ENCODE data around the gene KIF13A.
"Not testable (repeated sequence)": the region's sequence is repeated elsewhere in the genome, so short reads cannot be mapped to it uniquely, and the experiment has no call there.

KIF13A gene

GRCh38 chr6:17870300-17871188 lies 116.9 kb downstream of the KIF13A start:
- H3K27ac Mint-ChIP-seq = no peak overlapping the region
- H3K4me1 Mint-ChIP-seq = no peaks in the 10 kb centered on the region
- DNase-seq (no peak), ATAC-seq (no peak)
- H3K9me3 Mint-ChIP-seq = no peaks in the 10 kb centered on the region
- peaks cover 59% of the 10 kb centered on the region for H3K27me3 Mint-ChIP-seq
- H3K4me3 Mint-ChIP-seq = no peak overlapping the region

- H3K4me3 Mint-ChIP-seq = no peak overlapping the region
- no peak for DNase-seq
- ATAC-seq = no peak
- H3K27me3 Mint-ChIP-seq = peaks cover 52% of the 10 kb centered on the region
- no peak overlapping the region for H3K27ac Mint-ChIP-seq
- no peaks in the 10 kb centered on the region for H3K4me1 Mint-ChIP-seq
- H3K9me3 Mint-ChIP-seq = no peaks in the 10 kb centered on the region
Measured at GRCh38 chr6:17869753-17870050, 117.7 kb downstream of the KIF13A start.

- no peak overlapping the region for H3K4me3 Mint-ChIP-seq
- no peak for DNase-seq
- no peaks in the 10 kb centered on the region for H3K4me1 Mint-ChIP-seq
- no peaks in the 10 kb centered on the region for H3K9me3 Mint-ChIP-seq
- H3K27ac Mint-ChIP-seq = no peak overlapping the region
- ATAC-seq = no peak
- peaks cover 48% of the 10 kb centered on the region for H3K27me3 Mint-ChIP-seq
Measured at GRCh38 chr6:17869010-17869752, 118.3 kb downstream of the KIF13A start.

- DNase-seq = no peak
- no peak for ATAC-seq
- Mint-ChIP-seq H3K4me1 (no peaks in the 10 kb centered on the region), H3K27me3 (peaks cover 42% of the 10 kb centered on the region), H3K4me3 (no peak overlapping the region), H3K9me3 (no peaks in the 10 kb centered on the region), H3K27ac (no peak overlapping the region)
Measured at GRCh38 chr6:17867880-17868279, 119.6 kb downstream of the KIF13A start.

- peaks cover 40% of the 10 kb centered on the region for H3K27me3 Mint-ChIP-seq
Measured at GRCh38 chr6:17866876-17867444, 120.5 kb downstream of the KIF13A start.

GRCh38 chr6:17865798-17866725 lies 121.4 kb downstream of the KIF13A start:
- Mint-ChIP-seq H3K27me3 (peaks cover 40% of the 10 kb centered on the region), H3K27ac (no peak overlapping the region), H3K9me3 (no peaks in the 10 kb centered on the region), H3K4me3 (no peak overlapping the region), H3K4me1 (no peaks in the 10 kb centered on the region)
- DNase-seq (no peak), ATAC-seq (no peak)

More at GRCh38 chr6:17866876-17867444, 120.5 kb downstream of the KIF13A start:
- Mint-ChIP-seq H3K27ac (no peak overlapping the region), H3K9me3 (no peaks in the 10 kb centered on the region), H3K4me3 (no peak overlapping the region), H3K4me1 (no peaks in the 10 kb centered on the region)
- ATAC-seq (no peak), DNase-seq (no peak)

GRCh38 chr6:17865243-17865642 lies 122.2 kb downstream of the KIF13A start:
- Mint-ChIP-seq H3K27ac (no peak overlapping the region), H3K27me3 (peaks cover 33% of the 10 kb centered on the region), H3K9me3 (no peaks in the 10 kb centered on the region), H3K4me1 (no peaks in the 10 kb centered on the region), H3K4me3 (no peak overlapping the region)
- ATAC-seq (no peak), DNase-seq (no peak)

GRCh38 chr6:17863901-17864754 lies 123.3 kb downstream of the KIF13A start:
- Mint-ChIP-seq H3K27ac (no peak overlapping the region), H3K4me1 (no peaks in the 10 kb centered on the region), H3K9me3 (no peaks in the 10 kb centered on the region)

GRCh38 chr6:17861361-17861760 lies 126.1 kb downstream of the KIF13A start:
- Mint-ChIP-seq H3K27ac (no peak overlapping the region), H3K4me1 (no peaks in the 10 kb centered on the region), H3K4me3 (no peak overlapping the region), H3K27me3 (peaks cover 27% of the 10 kb centered on the region), H3K9me3 (no peaks in the 10 kb centered on the region)
- ATAC-seq (no peak), DNase-seq (no peak)

More at GRCh38 chr6:17863901-17864754, 123.3 kb downstream of the KIF13A start:
- Mint-ChIP-seq H3K4me3 (no peak overlapping the region), H3K27me3 (peaks cover 23% of the 10 kb centered on the region)
- no peak for ATAC-seq
- no peak for DNase-seq

- no peaks in the 10 kb centered on the region for H3K9me3 Mint-ChIP-seq
- no peaks in the 10 kb centered on the region for H3K4me1 Mint-ChIP-seq
- no peak overlapping the region for H3K4me3 Mint-ChIP-seq
- no peak overlapping the region for H3K27ac Mint-ChIP-seq
- DNase-seq = no peak
- no peak for ATAC-seq
- peaks cover 22% of the 10 kb centered on the region for H3K27me3 Mint-ChIP-seq
Measured at GRCh38 chr6:17859846-17860245, 127.6 kb downstream of the KIF13A start.

- no peak for ATAC-seq
- Mint-ChIP-seq H3K27me3 (peaks cover 15% of the 10 kb centered on the region), H3K4me1 (no peaks in the 10 kb centered on the region), H3K27ac (no peak overlapping the region), H3K9me3 (no peaks in the 10 kb centered on the region), H3K4me3 (no peak overlapping the region)
- DNase-seq = no peak
Measured at GRCh38 chr6:17858584-17858983, 128.9 kb downstream of the KIF13A start.

GRCh38 chr6:17857188-17857587 lies 130.2 kb downstream of the KIF13A start:
- not testable (repeated sequence) for H3K27ac Mint-ChIP-seq, ATAC-seq, H3K9me3 Mint-ChIP-seq, H3K4me1 Mint-ChIP-seq, DNase-seq, H3K4me3 Mint-ChIP-seq
- H3K27me3 Mint-ChIP-seq = peaks cover 15% of the 10 kb centered on the region

GRCh38 chr6:17856306-17856705 lies 131.1 kb downstream of the KIF13A start:
- Mint-ChIP-seq H3K4me1 (no peaks in the 10 kb centered on the region), H3K27me3 (peaks cover 15% of the 10 kb centered on the region), H3K4me3 (no peak overlapping the region), H3K9me3 (no peaks in the 10 kb centered on the region), H3K27ac (no peak overlapping the region)
- DNase-seq (no peak), ATAC-seq (no peak)

GRCh38 chr6:17855381-17855780 lies 132.1 kb downstream of the KIF13A start:
- Mint-ChIP-seq H3K4me1 (no peaks in the 10 kb centered on the region), H3K27ac (no peak overlapping the region), H3K27me3 (peaks cover 15% of the 10 kb centered on the region), H3K9me3 (no peaks in the 10 kb centered on the region), H3K4me3 (no peak overlapping the region)
- DNase-seq = no peak
- no peak for ATAC-seq
